ENCODE data around the gene LRRIQ1.

LRRIQ1 gene

GRCh38 chr12:85225501-85225900 is 189.3 kb downstream of the LRRIQ1 start:
- no peak for ATAC-seq

GRCh38 chr12:85237327-85237726 is 201.2 kb downstream of the LRRIQ1 start:
- H3K9me3 Mint-ChIP-seq = peaks cover 8% of the 10 kb centered on the region
- no peaks in the 10 kb centered on the region for H3K36me3 Mint-ChIP-seq
- no peak overlapping the region for H3K27ac Mint-ChIP-seq
- DNase-seq (ENCODE audit: low spot score in 2 of 2) (no peak), ATAC-seq (no peak)
- H3K4me3 Mint-ChIP-seq = no peak overlapping the region
- no peaks in the 10 kb centered on the region for H3K4me1 Mint-ChIP-seq

More at GRCh38 chr12:85225501-85225900, 189.3 kb downstream of the LRRIQ1 start:
- Mint-ChIP-seq H3K36me3 (no peaks in the 10 kb centered on the region), H3K9me3 (peaks cover 19% of the 10 kb centered on the region), H3K4me1 (no peaks in the 10 kb centered on the region), H3K27ac (no peak overlapping the region), H3K4me3 (no peak overlapping the region)
- no peak for DNase-seq (ENCODE audit: low spot score in 2 of 2)

GRCh38 chr12:85244561-85244960 is 208.4 kb downstream of the LRRIQ1 start:
- no peaks in the 10 kb centered on the region for H3K36me3 Mint-ChIP-seq
- H3K4me1 Mint-ChIP-seq = no peaks in the 10 kb centered on the region
- H3K4me3 Mint-ChIP-seq = no peak overlapping the region
- ATAC-seq (no peak), DNase-seq (ENCODE audit: low spot score in 2 of 2) (no peak)
- no peak overlapping the region for H3K27ac Mint-ChIP-seq
- no peaks in the 10 kb centered on the region for H3K9me3 Mint-ChIP-seq

GRCh38 chr12:85253853-85254252 is 217.7 kb downstream of the LRRIQ1 start:
- Mint-ChIP-seq H3K4me3 (no peak overlapping the region), H3K27ac (no peak overlapping the region), H3K36me3 (no peaks in the 10 kb centered on the region)

GRCh38 chr12:85257671-85258070 is 221.5 kb downstream of the LRRIQ1 start:
- ATAC-seq (no peak), DNase-seq (ENCODE audit: low spot score in 2 of 2) (no peak)
- Mint-ChIP-seq H3K27ac (no peak overlapping the region), H3K36me3 (no peaks in the 10 kb centered on the region), H3K9me3 (peaks cover 8% of the 10 kb centered on the region), H3K4me1 (no peaks in the 10 kb centered on the region), H3K4me3 (no peak overlapping the region)

More at GRCh38 chr12:85253853-85254252, 217.7 kb downstream of the LRRIQ1 start:
- ATAC-seq = no peak
- H3K9me3 Mint-ChIP-seq = peaks cover 8% of the 10 kb centered on the region
- no peaks in the 10 kb centered on the region for H3K4me1 Mint-ChIP-seq
- DNase-seq (ENCODE audit: low spot score in 2 of 2) = no peak

- DNase-seq (ENCODE audit: low spot score in 2 of 2) (no peak), ATAC-seq (no peak)
- H3K27ac Mint-ChIP-seq = no peak overlapping the region
- no peak overlapping the region for H3K4me3 Mint-ChIP-seq
- no peaks in the 10 kb centered on the region for H3K4me1 Mint-ChIP-seq
- H3K9me3 Mint-ChIP-seq = peaks cover 4% of the 10 kb centered on the region
- no peaks in the 10 kb centered on the region for H3K36me3 Mint-ChIP-seq
Observed at GRCh38 chr12:85260447-85260846, 224.3 kb downstream of the LRRIQ1 start.

GRCh38 chr12:85260896-85261295 is 224.7 kb downstream of the LRRIQ1 start:
- no peak overlapping the region for H3K4me3 Mint-ChIP-seq
- ATAC-seq (no peak), DNase-seq (ENCODE audit: low spot score in 2 of 2) (no peak)
- no peaks in the 10 kb centered on the region for H3K4me1 Mint-ChIP-seq
- no peak overlapping the region for H3K27ac Mint-ChIP-seq
- no peaks in the 10 kb centered on the region for H3K36me3 Mint-ChIP-seq
- H3K9me3 Mint-ChIP-seq = peaks cover 4% of the 10 kb centered on the region

- Mint-ChIP-seq H3K4me3 (no peak overlapping the region), H3K27ac (no peak overlapping the region), H3K36me3 (no peaks in the 10 kb centered on the region), H3K9me3 (no peaks in the 10 kb centered on the region), H3K4me1 (no peaks in the 10 kb centered on the region)
- ATAC-seq (no peak), DNase-seq (ENCODE audit: low spot score in 2 of 2) (no peak)
Observed at GRCh38 chr12:85266356-85266755, 230.2 kb downstream of the LRRIQ1 start.

- peaks cover 2% of the 10 kb centered on the region for H3K9me3 Mint-ChIP-seq
- no peaks in the 10 kb centered on the region for H3K4me1 Mint-ChIP-seq
- H3K36me3 Mint-ChIP-seq = no peaks in the 10 kb centered on the region
- ATAC-seq = no peak
- no peak overlapping the region for H3K4me3 Mint-ChIP-seq
- no peak overlapping the region for H3K27ac Mint-ChIP-seq
- no peak for DNase-seq (ENCODE audit: low spot score in 2 of 2)
Observed at GRCh38 chr12:85273381-85274314, 237.5 kb downstream of the LRRIQ1 start.

GRCh38 chr12:85274315-85274651 is 238.1 kb downstream of the LRRIQ1 start:
- Mint-ChIP-seq H3K4me3 (no peak overlapping the region), H3K27ac (no peak overlapping the region), H3K4me1 (no peaks in the 10 kb centered on the region), H3K36me3 (no peaks in the 10 kb centered on the region), H3K9me3 (peaks cover 2% of the 10 kb centered on the region)
- no peak for ATAC-seq
- no peak for DNase-seq (ENCODE audit: low spot score in 2 of 2)

- Mint-ChIP-seq H3K9me3 (peaks cover 2% of the 10 kb centered on the region), H3K36me3 (no peaks in the 10 kb centered on the region), H3K27ac (no peak overlapping the region), H3K4me3 (no peak overlapping the region), H3K4me1 (no peaks in the 10 kb centered on the region)
- DNase-seq (ENCODE audit: low spot score in 2 of 2) (no peak), ATAC-seq (no peak)
Observed at GRCh38 chr12:85275374-85275773, 239.2 kb downstream of the LRRIQ1 start.

GRCh38 chr12:85277191-85277590 is 241.0 kb downstream of the LRRIQ1 start:
- H3K36me3 Mint-ChIP-seq = no peaks in the 10 kb centered on the region
- no peak for DNase-seq (ENCODE audit: low spot score in 2 of 2)
- H3K4me1 Mint-ChIP-seq = no peaks in the 10 kb centered on the region
- no peak for ATAC-seq
- H3K4me3 Mint-ChIP-seq = no peak overlapping the region
- peaks cover 2% of the 10 kb centered on the region for H3K9me3 Mint-ChIP-seq
- H3K27ac Mint-ChIP-seq = no peak overlapping the region

GRCh38 chr12:85277900-85278597 is 241.9 kb downstream of the LRRIQ1 start:
- no peak overlapping the region for H3K4me3 Mint-ChIP-seq

GRCh38 chr12:85278598-85279448 is 242.7 kb downstream of the LRRIQ1 start:
- Mint-ChIP-seq H3K4me3 (no peak overlapping the region), H3K4me1 (no peaks in the 10 kb centered on the region), H3K36me3 (no peaks in the 10 kb centered on the region), H3K9me3 (peaks cover 2% of the 10 kb centered on the region), H3K27ac (no peak overlapping the region)
- no peak for DNase-seq (ENCODE audit: low spot score in 2 of 2)
- ATAC-seq = no peak

More at GRCh38 chr12:85277900-85278597, 241.9 kb downstream of the LRRIQ1 start:
- DNase-seq (ENCODE audit: low spot score in 2 of 2) = no peak
- Mint-ChIP-seq H3K9me3 (peaks cover 2% of the 10 kb centered on the region), H3K27ac (no peak overlapping the region), H3K4me1 (no peaks in the 10 kb centered on the region), H3K36me3 (no peaks in the 10 kb centered on the region)
- ATAC-seq = no peak

- Mint-ChIP-seq H3K27ac (no peak overlapping the region), H3K4me1 (no peaks in the 10 kb centered on the region), H3K9me3 (no peaks in the 10 kb centered on the region), H3K36me3 (no peaks in the 10 kb centered on the region), H3K4me3 (no peak overlapping the region)
- ATAC-seq (no peak), DNase-seq (ENCODE audit: low spot score in 2 of 2) (no peak)
Observed at GRCh38 chr12:85279449-85280164, 243.5 kb downstream of the LRRIQ1 start.

Measured in stimulated activated effector memory CD8-positive, alpha-beta T cell treated with anti-CD3 and anti-CD28 coated beads, Interleukin-12 subunit alpha, Interleukin-12 subunit beta, amount 100 ng/mL, for 72 hours (primary cell).